HL-60 (cell line): ENCODE data around the gene GFRA1.

Source experiments
- GABPA ChIP-seq: IDR thresholded peaks from 2 replicates; pipeline ENCODE4 v1.6.1; 2012; ENCODE audit warnings: low read depth
- SPI1 ChIP-seq: IDR thresholded peaks from 2 replicates; pipeline ENCODE4 v1.6.1; 2012; ENCODE audit warnings: low read depth, mild to moderate bottlenecking, borderline replicate concordance
- TF ChIP-seq, protein P1 (sequence below): IDR thresholded peaks from one replicate; pipeline ENCODE4 v1.5.1; 2011; ENCODE audit warnings: low read length, control low read depth, inconsistent platforms; ENCODE audit not compliant: insufficient read depth

DNA sequence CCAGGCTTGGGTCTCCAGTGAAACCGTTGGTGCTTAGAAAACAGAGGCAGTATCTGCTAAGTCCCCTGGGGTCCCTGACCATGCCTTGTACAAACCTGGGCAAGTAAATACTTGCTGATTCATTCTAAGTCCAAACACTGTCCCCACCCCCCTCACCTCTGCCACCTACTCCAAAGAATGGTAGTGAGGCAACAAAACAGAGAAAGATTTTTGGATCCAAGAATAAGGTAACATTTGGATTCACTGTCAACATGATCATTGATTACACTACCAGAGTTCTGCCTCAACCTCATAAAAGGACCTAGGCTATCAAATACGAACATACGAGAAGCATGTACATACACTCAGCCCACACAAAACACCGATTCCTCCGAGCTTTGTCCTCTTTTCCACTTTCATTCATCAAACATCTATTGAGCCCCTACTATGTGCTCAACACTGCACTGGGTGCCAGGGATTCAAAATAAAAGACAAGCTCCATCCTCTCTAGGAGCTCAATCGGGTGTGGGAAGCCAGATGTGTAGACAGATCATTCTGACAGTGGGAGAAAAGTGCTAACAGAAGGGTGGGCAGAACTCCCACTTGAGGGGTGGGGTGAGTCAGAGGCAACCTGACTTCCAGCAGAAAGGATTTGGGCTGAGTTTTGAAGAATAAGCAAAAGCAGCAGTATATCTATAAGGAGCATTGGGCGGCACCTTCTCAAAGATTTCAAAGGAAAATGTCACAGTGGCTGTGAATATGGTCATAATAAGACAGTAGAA, 71.2 kb downstream of the GFRA1 start:
- TF ChIP-seq, protein P1, sequence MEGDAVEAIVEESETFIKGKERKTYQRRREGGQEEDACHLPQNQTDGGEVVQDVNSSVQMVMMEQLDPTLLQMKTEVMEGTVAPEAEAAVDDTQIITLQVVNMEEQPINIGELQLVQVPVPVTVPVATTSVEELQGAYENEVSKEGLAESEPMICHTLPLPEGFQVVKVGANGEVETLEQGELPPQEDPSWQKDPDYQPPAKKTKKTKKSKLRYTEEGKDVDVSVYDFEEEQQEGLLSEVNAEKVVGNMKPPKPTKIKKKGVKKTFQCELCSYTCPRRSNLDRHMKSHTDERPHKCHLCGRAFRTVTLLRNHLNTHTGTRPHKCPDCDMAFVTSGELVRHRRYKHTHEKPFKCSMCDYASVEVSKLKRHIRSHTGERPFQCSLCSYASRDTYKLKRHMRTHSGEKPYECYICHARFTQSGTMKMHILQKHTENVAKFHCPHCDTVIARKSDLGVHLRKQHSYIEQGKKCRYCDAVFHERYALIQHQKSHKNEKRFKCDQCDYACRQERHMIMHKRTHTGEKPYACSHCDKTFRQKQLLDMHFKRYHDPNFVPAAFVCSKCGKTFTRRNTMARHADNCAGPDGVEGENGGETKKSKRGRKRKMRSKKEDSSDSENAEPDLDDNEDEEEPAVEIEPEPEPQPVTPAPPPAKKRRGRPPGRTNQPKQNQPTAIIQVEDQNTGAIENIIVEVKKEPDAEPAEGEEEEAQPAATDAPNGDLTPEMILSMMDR = no peak
- TF ChIP-seq SPI1 (no peak), GABPA (no peak)
